Thymus (tissue), 11 donors: ENCODE measurements around the gene SSH2. TPM values are rescaled to one million over a fixed set of nuclear protein-coding genes. Genes with fewer than 3 reads are reported as not detected.

ENCODE experiments used
- DNase-seq, 9 donors: peaks; one replicate each; pipeline ENCODE4 v3.0.0-alpha.2; 2013; ENCODE audit warnings: low spot score in 9 of 9, low read depth in 6 of 9, missing footprints in 1 of 9
- H3K27ac ChIP-seq, 2 donors: one replicate each; pipeline ENCODE4 v1.5.1; 2013; ENCODE audit warnings: control low read depth in 1 of 2, low read depth in 1 of 2, low read length in 1 of 2, mild to moderate bottlenecking in 1 of 2, moderate library complexity in 1 of 2
- H3K27me3 ChIP-seq, 2 donors: one replicate each; pipeline ENCODE4 v1.5.1; 2013; ENCODE audit warnings: low read length in 1 of 2; ENCODE audit not compliant: control insufficient read depth in 2 of 2, insufficient read depth in 1 of 2
- H3K36me3 ChIP-seq, 2 donors: one replicate each; pipeline ENCODE4 v1.5.1; 2013; ENCODE audit warnings: low read length in 1 of 2, mild to moderate bottlenecking in 1 of 2, moderate library complexity in 1 of 2; ENCODE audit not compliant: control insufficient read depth in 2 of 2, insufficient read depth in 2 of 2
- H3K4me1 ChIP-seq, 2 donors: one replicate each; pipeline ENCODE4 v1.5.1; 2013; ENCODE audit warnings: low read length in 2 of 2; ENCODE audit not compliant: control insufficient read depth in 2 of 2, insufficient read depth in 2 of 2
- H3K4me3 ChIP-seq, 2 donors: one replicate each; pipeline ENCODE4 v1.5.1; 2013; ENCODE audit warnings: low read length in 2 of 2, control low read depth in 1 of 2, mild to moderate bottlenecking in 1 of 2
- H3K9me3 ChIP-seq, 2 donors: one replicate each; pipeline ENCODE4 v1.5.1; 2013; ENCODE audit warnings: low read length in 1 of 2, mild to moderate bottlenecking in 1 of 2; ENCODE audit not compliant: control insufficient read depth in 2 of 2, insufficient read depth in 1 of 2
- WGBS: extraction: QIAGEN DNeasy Blood & Tissue Kit; methylation state at CpG from one replicate; pipeline ENCODE4 v1.1.7; 2013; 5-methylcytosine and 5-hydroxymethylcytosine counted together
- polyA plus RNA-seq: library from polyadenylated mRNA; stranded (reverse); fragments of 200-250 nt; gene quantifications from one replicate; pipeline ENCODE4 v1.2.3, GENCODE V29; 2013
- total RNA-seq: library from RNA; stranded (reverse); fragments of 120-200 nt; gene quantifications from one replicate; pipeline ENCODE4 v1.2.4, GENCODE V29; 2013
- donor health status: healthy.

Gene SSH2
- total and polyA plus RNA-seq, 2 donors = 25.4 to 28.5 TPM

- Histone ChIP-seq H3K27ac (no peak overlapping the region), H3K4me3 (no peak overlapping the region), H3K4me1 (peaks cover 0 to 6% of the 10 kb centered on the region in 2 donors), H3K27me3 (no peaks in the 10 kb centered on the region), H3K36me3 (peaks cover 7 to 10% of the 10 kb centered on the region in 2 donors), H3K9me3 (peaks cover 0 to 3% of the 10 kb centered on the region in 2 donors)
- 95% methylated on average over 6 of the region's 6 CpGs for WGBS
- DNase-seq = no peak
Measured at GRCh38 chr17:29838961-29839360, 91.1 kb downstream of the SSH2 start.

GRCh38 chr17:29837531-29837930 is 92.5 kb downstream of the SSH2 start:
- no peak for DNase-seq

GRCh38 chr17:29836643-29837042 is 93.4 kb downstream of the SSH2 start:
- Histone ChIP-seq H3K4me3 (no peak overlapping the region), H3K36me3 (peaks cover 7 to 10% of the 10 kb centered on the region in 2 donors), H3K27me3 (no peaks in the 10 kb centered on the region), H3K9me3 (peaks cover 0 to 3% of the 10 kb centered on the region in 2 donors), H3K27ac (peak overlapping the region in 1 of 2 donors; percentile 36), H3K4me1 (peaks cover 0 to 6% of the 10 kb centered on the region in 2 donors)
- no peak for DNase-seq
- WGBS = 73% methylated on average over 5 of the region's 5 CpGs

More at GRCh38 chr17:29837531-29837930, 92.5 kb downstream of the SSH2 start:
- peaks cover 0 to 3% of the 10 kb centered on the region in 2 donors for H3K9me3 ChIP-seq
- no peak overlapping the region for H3K4me3 ChIP-seq
- H3K36me3 ChIP-seq = peaks cover 7 to 10% of the 10 kb centered on the region in 2 donors
- no peak overlapping the region for H3K27ac ChIP-seq
- WGBS = 99% methylated on average over 7 of the region's 7 CpGs
- no peaks in the 10 kb centered on the region for H3K27me3 ChIP-seq
- peaks cover 0 to 6% of the 10 kb centered on the region in 2 donors for H3K4me1 ChIP-seq

GRCh38 chr17:29835435-29836351 is 94.3 kb downstream of the SSH2 start:
- Histone ChIP-seq H3K27me3 (no peaks in the 10 kb centered on the region), H3K4me3 (no peak overlapping the region), H3K36me3 (peaks cover 7 to 10% of the 10 kb centered on the region in 2 donors), H3K27ac (peak overlapping the region in 1 of 2 donors; percentile 36), H3K9me3 (peaks cover 0 to 3% of the 10 kb centered on the region in 2 donors), H3K4me1 (peaks cover 0 to 9% of the 10 kb centered on the region in 2 donors)
- 96% methylated on average over 10 of the region's 10 CpGs for WGBS
- no peak for DNase-seq

- Histone ChIP-seq H3K4me3 (no peak overlapping the region), H3K4me1 (peaks cover 6 to 14% of the 10 kb centered on the region in 2 donors), H3K27me3 (no peaks in the 10 kb centered on the region), H3K27ac (no peak overlapping the region), H3K36me3 (peaks cover 4 to 5% of the 10 kb centered on the region in 2 donors), H3K9me3 (peaks cover 0 to 3% of the 10 kb centered on the region in 2 donors)
- 95% methylated on average over 1 of the region's 1 CpG for WGBS
- no peak for DNase-seq
Measured at GRCh38 chr17:29833801-29834200, 96.2 kb downstream of the SSH2 start.

GRCh38 chr17:29828676-29829284 is 101.2 kb downstream of the SSH2 start:
- WGBS = 40% methylated on average over 3 of the region's 3 CpGs
- DNase-seq = peak in 8 of 9 donors; percentile 43 to 86 (median 60)
- H3K36me3 ChIP-seq = no peaks in the 10 kb centered on the region
- H3K9me3 ChIP-seq = no peaks in the 10 kb centered on the region
- H3K27ac ChIP-seq = peak overlapping the region; percentile 20 to 74
- no peaks in the 10 kb centered on the region for H3K27me3 ChIP-seq
- peaks cover 6 to 18% of the 10 kb centered on the region in 2 donors for H3K4me1 ChIP-seq
- H3K4me3 ChIP-seq = no peak overlapping the region

- H3K27ac ChIP-seq = no peak overlapping the region
- H3K36me3 ChIP-seq = no peaks in the 10 kb centered on the region
- no peaks in the 10 kb centered on the region for H3K9me3 ChIP-seq
- no peak overlapping the region for H3K4me3 ChIP-seq
- H3K27me3 ChIP-seq = no peaks in the 10 kb centered on the region
- peaks cover 6 to 18% of the 10 kb centered on the region in 2 donors for H3K4me1 ChIP-seq
- DNase-seq = no peak
Measured at GRCh38 chr17:29827179-29827578, 102.8 kb downstream of the SSH2 start.

- H3K9me3 ChIP-seq = no peaks in the 10 kb centered on the region
- H3K4me1 ChIP-seq = peaks cover 6 to 18% of the 10 kb centered on the region in 2 donors
- DNase-seq = no peak
- WGBS = 98% methylated on average over 2 of the region's 2 CpGs
- H3K27ac ChIP-seq = no peak overlapping the region
- no peaks in the 10 kb centered on the region for H3K36me3 ChIP-seq
- no peak overlapping the region for H3K4me3 ChIP-seq
- H3K27me3 ChIP-seq = no peaks in the 10 kb centered on the region
Measured at GRCh38 chr17:29826114-29826692, 103.8 kb downstream of the SSH2 start.

- 90% methylated on average over 3 of the region's 3 CpGs for WGBS
- H3K9me3 ChIP-seq = no peaks in the 10 kb centered on the region
- H3K4me1 ChIP-seq = peaks cover 6 to 15% of the 10 kb centered on the region in 2 donors
- H3K4me3 ChIP-seq = no peak overlapping the region
- H3K27me3 ChIP-seq = no peaks in the 10 kb centered on the region
- DNase-seq = no peak
- H3K36me3 ChIP-seq = no peaks in the 10 kb centered on the region
- no peak overlapping the region for H3K27ac ChIP-seq
Measured at GRCh38 chr17:29825604-29826003, 104.4 kb downstream of the SSH2 start.
